Right kidney (tissue), 1 donor: ENCODE measurements around the gene DHX15.
A peak's percentile ranks its signal among the peaks of the same experiment; 100 is the strongest.

Experiments
- DNase-seq: peaks from one replicate; pipeline ENCODE4 v3.0.0-alpha.2; 2016

DHX15 gene

DNA sequence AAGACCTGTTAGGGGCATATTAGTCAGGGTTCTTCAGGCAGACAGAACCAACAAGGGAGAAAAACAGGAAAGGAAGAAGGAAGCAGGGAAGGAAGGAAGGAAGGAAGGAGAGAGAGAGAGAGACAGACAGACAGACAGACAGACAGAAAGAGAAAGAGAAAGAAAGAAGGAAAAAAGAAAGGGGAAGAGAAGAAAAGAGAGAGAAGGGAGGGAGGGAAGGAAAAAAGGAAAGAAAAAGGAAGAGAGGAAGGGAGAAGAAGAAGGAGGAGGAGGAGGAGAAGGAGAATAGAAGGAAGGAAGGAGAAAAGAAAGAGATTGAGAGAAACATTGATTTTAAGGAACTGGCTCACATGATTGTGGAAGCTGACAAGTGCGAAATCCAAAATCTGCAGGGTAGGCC lies 89.0 kb downstream of the DHX15 start:
- DNase-seq, result no peak

DNA sequence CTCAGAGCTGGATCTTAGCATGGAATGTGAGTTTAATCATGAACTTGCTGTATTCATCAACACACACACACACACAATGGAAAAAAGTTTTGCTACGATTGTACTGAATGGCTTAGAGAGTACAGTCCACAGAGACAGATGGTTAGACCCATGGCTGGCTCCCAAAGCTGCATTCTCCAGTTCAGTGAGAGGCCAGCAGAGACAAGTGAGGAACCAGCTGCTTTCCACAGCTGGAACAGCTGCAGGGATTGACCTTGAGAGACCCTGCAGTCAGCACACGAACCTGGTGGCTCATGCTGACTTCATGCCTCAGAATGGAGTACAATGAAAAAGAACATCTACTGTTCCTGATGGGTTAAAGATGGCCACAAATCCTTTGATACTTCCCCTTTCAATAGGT lies 94.5 kb downstream of the DHX15 start:
- no peak for DNase-seq

DNA sequence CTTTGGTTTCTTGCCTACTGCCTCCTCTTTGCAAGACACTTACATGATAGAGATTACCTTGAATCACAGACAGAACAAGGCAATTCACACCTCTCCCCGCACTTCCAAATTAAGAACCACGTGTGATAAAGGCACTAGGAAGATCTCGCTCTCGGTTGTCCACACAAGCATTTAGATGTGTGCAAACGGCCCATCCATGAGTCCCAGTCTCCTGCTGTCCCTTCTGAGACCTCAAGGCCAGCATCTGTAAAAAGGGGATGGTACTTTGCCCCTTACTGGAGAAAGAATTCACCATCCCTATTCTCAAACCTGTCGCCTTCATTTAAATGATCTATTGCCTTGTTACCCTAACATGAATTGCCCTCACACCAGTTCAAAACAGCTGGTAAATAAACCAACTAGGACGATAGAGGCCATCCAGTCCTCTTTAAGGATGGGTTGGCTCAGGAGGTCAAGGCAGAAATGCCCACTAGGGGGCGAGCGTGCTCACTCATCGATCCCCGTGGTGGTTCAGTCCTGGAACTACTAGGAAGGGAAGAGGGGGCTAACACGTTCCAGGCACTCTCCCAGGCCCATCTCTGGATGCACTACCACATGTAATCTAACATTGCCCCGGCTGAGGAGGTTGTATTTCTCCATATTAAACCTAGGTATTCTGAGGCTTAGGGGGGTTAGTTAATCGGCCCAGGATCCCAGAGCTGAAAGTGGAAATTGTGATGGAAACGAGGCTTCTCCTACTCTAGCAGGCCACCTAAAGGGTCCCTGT lies 95.8 kb downstream of the DHX15 start:
- peak; percentile 41 for DNase-seq

DNA sequence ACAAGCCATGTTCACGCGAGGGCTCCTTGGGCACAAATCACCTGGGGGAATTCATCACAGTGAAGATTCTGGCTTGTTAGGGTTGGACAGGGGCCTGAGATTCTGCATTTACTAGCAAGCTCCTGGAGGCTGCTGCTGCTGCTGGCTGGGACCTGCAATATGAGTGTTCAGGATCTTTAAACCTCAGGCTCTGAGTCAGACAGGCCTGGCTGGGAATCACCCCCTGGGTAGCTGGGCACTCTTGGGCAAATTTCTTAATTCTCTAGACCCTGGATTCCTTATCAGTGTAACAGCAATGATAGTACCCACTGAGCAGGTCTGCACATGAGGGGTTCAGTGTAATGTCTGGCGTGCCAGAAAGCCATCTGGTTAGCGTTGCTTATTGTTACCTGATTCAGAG lies 101.5 kb downstream of the DHX15 start:
- no peak for DNase-seq

DNA sequence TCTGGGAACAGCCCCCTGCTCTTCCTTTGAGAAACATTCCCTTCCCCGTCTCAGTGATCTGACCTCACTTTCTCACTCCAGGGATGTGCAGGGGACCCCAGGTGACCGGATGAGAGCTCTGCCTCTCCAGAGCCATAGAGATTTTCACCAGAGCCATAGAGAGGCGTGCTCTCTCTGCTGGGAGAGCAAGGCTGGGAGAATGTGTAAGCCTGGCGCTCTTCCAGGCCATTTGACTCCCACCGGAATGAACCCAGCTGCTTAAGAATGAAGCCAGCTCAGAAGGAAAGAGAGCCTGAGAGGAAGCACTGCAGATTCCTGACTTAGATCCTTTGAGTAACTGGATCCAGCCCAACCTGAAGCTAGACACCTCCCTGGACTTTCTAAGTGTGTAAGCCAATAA lies 106.4 kb downstream of the DHX15 start:
- peak; percentile 26 for DNase-seq
